ENCODE measurements around the gene INPP5A.

DNA sequence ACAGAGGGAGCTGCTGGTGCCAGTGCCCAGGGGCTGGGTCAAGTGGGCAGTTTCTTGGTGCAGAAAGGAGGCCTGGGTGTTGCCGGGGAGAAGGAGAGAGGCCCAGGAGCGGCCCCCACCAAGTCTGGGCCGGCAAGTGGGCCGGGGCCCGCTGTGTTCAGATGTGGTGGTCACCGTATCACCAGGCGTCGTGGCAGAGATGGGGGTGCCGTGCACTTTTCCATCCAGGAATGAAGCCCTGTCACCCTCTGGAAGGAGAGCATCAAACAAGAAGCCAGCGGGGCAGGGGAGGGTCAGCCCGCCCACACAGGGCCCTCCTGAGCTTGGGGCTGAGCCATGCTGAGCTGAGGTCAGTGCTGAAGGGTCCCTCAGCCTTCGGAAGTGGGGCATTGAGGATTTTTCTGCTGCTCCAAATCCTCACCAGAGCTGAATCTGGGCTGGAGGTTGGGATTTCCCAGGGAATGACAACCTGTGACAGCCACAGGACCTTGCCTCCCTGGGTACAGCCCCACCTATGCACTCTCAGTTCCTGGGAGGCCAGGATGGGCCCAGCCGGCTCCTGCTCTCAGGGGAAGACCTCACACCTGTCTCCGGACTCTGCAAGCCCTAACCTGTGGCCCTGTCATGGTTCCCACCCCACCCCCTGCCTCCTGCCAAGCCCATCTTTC lies 27.9 kb upstream of the INPP5A start:
- TF ChIP-seq, protein P1, sequence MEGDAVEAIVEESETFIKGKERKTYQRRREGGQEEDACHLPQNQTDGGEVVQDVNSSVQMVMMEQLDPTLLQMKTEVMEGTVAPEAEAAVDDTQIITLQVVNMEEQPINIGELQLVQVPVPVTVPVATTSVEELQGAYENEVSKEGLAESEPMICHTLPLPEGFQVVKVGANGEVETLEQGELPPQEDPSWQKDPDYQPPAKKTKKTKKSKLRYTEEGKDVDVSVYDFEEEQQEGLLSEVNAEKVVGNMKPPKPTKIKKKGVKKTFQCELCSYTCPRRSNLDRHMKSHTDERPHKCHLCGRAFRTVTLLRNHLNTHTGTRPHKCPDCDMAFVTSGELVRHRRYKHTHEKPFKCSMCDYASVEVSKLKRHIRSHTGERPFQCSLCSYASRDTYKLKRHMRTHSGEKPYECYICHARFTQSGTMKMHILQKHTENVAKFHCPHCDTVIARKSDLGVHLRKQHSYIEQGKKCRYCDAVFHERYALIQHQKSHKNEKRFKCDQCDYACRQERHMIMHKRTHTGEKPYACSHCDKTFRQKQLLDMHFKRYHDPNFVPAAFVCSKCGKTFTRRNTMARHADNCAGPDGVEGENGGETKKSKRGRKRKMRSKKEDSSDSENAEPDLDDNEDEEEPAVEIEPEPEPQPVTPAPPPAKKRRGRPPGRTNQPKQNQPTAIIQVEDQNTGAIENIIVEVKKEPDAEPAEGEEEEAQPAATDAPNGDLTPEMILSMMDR (IDR thresholded peaks at IDR 0.05) = no peak
- no peak for TF ChIP-seq POLR2A (IDR thresholded peaks at IDR 0.05)

Data from lower leg skin (tissue), 3 donors.